Measurements from ENCODE around the gene ULBP1. TPM values are rescaled to one million over a fixed set of nuclear protein-coding genes. Genes with fewer than 3 reads are reported as not detected.
"Not testable (repeated sequence)": the region's sequence is repeated elsewhere in the genome, so short reads cannot be mapped to it uniquely, and the experiment has no call there.

Gene ULBP1
- total RNA-seq, 1 donor from 2014 or later: 0.48 TPM

DNA sequence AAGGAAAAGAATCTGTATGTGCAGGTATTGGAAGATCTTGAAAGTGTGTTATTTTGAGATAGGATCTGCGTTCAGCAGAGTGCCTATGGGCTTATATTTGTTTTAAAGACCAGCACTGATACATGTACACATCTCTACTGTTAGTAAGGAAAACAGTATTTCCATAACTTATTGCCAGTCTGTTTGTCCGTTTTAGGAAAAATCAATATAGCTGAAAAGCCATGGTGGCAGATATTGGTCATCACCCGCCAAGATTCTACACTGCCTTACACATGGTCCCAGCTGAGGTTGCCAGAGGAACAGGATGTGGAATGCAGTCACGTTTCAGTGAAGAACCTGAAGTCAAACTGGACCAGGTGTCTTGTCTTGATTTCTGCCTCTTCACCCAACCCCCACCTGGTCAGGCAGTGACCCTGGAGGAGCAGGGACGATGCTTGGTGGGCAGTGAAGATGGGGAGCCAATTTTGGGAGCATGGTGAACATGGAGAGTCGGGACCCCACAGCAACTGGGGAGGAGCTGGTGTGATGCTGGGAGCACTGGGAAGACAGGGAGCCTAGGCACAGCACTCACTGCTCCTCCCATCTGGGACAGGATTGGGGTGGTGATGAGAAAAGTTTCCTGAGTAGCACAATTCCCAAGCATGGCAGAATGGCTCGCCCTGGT, 8.0 kb upstream of the ULBP1 start:
- not testable (repeated sequence) for H3K9me3 Mint-ChIP-seq; H3K4me1 Mint-ChIP-seq (ENCODE audit: unreplicated experiment); H3K4me3 Mint-ChIP-seq; H3K36me3 Mint-ChIP-seq; H3K27ac Mint-ChIP-seq
- peaks cover 88% of the 10 kb centered on the region for H3K27me3 Mint-ChIP-seq
- peak; percentile 45 for DNase-seq (ENCODE audit: extremely low spot score, unreplicated experiment)

DNA sequence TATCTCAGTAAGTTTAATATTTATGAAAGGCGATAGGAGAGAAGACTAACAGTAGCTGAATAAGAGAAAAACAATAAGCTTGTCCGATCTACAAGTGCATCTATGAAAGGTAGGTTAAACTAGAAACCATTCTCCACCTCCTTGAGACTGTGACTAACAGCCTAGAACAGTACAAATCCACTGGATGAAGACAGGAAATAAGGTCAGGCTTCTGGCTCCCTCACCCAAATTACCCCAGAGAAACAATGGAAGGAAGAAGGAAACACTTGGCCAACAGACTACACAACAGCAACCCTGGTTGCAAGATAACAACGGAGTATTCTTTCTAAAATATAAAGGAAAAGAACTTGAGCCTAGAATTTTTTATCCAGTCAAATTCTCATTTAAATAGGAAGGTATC, 5.6 kb upstream of the ULBP1 start:
- not testable (repeated sequence) for H3K36me3 Mint-ChIP-seq; H3K4me3 Mint-ChIP-seq; H3K4me1 Mint-ChIP-seq (ENCODE audit: unreplicated experiment); DNase-seq (ENCODE audit: extremely low spot score, unreplicated experiment); H3K27ac Mint-ChIP-seq; H3K9me3 Mint-ChIP-seq
- H3K27me3 Mint-ChIP-seq: peaks cover 88% of the 10 kb centered on the region

DNA sequence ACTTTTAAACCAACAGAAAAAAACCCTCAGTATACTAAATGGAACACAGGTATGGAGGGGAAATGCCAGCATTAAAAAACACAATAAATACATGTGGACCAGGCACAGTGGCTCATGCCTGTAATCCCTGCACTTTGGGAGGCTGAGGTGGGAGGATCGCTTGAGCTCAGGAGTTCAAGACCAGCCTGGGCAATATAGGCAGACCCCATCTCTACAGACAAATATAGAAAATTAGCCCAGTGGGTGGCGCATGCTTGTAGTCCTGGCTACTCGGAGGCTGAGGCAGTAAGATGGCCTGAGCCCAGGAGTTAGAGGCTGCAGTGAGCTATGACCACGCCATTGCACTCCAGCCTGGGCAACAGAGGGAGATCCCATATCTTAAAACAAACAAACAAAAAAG, 3.9 kb upstream of the ULBP1 start:
- H3K4me3 Mint-ChIP-seq; DNase-seq (ENCODE audit: extremely low spot score, unreplicated experiment); H3K36me3 Mint-ChIP-seq; H3K9me3 Mint-ChIP-seq; H3K4me1 Mint-ChIP-seq (ENCODE audit: unreplicated experiment); H3K27ac Mint-ChIP-seq: not testable (repeated sequence)
- H3K27me3 Mint-ChIP-seq: peaks cover 96% of the 10 kb centered on the region

DNA sequence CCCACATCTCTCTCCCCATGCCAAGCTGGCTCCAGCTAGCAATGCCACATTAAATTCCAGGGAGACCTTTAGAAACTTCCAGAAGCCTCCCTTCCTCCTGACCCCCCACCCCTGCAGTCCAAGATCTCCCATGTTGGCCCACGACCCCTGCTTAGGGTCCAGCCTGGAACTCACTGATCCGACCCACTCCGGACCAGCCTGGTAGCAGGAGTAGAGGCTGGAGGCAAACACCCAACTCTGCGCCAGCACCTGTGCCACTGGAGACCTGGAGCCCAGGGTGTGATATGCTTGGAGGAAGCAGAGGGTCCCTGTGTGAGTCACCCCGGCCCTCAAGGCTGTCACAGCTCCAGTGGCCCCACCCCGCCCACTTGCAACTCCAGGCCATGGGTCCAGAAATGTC, 3.3 kb upstream of the ULBP1 start:
- H3K4me3 Mint-ChIP-seq: no peak overlapping the region
- no peak overlapping the region for H3K27ac Mint-ChIP-seq

DNA sequence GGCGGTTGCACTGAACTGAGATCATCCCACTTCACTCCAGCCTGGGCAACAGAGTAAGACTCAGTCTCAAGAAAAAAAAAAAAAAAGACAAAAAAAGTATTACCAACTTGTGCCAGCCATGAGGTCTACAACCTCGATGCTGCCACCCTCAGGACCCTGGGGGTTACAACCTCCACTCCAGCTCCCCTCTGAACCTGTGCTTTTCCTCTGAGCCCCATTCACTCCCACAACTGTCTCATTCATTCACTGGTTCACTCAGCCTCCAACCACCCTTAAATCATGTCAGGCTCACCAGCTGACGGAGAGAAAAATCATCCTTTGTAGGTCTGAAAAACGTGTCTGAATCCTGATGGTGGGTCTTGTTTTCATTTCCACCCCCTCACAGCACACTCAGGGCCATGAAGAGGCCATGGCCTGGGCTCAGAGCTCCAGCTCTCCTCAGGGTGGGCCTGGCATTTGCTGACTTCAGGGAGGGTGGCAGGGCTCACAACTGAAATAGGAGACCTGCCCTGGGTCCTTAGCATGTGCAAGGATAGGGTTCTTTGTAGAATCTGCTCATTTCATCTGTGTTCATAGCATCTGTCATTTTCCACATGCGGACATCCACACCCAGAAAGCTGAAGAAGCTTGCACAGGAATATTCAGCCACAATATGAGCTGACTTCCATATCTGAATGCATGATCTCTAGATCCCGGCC, 1.9 kb upstream of the ULBP1 start:
- Mint-ChIP-seq H3K27me3 (peaks cover 97% of the 10 kb centered on the region), H3K9me3 (no peaks in the 10 kb centered on the region), H3K4me1 (ENCODE audit: unreplicated experiment) (peaks cover 16% of the 10 kb centered on the region), H3K27ac (no peak overlapping the region), H3K36me3 (no peaks in the 10 kb centered on the region), H3K4me3 (no peak overlapping the region)
- TF ChIP-seq, protein P1, sequence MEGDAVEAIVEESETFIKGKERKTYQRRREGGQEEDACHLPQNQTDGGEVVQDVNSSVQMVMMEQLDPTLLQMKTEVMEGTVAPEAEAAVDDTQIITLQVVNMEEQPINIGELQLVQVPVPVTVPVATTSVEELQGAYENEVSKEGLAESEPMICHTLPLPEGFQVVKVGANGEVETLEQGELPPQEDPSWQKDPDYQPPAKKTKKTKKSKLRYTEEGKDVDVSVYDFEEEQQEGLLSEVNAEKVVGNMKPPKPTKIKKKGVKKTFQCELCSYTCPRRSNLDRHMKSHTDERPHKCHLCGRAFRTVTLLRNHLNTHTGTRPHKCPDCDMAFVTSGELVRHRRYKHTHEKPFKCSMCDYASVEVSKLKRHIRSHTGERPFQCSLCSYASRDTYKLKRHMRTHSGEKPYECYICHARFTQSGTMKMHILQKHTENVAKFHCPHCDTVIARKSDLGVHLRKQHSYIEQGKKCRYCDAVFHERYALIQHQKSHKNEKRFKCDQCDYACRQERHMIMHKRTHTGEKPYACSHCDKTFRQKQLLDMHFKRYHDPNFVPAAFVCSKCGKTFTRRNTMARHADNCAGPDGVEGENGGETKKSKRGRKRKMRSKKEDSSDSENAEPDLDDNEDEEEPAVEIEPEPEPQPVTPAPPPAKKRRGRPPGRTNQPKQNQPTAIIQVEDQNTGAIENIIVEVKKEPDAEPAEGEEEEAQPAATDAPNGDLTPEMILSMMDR (conservative IDR thresholded peaks at IDR 0.05): peak; percentile 50
- DNase-seq (ENCODE audit: extremely low spot score, unreplicated experiment): peak; percentile 24

More for the DNA sequence above, 3.3 kb upstream of the ULBP1 start:
- H3K9me3 Mint-ChIP-seq: no peaks in the 10 kb centered on the region
- TF ChIP-seq, protein P1 (conservative IDR thresholded peaks at IDR 0.05): no peak
- DNase-seq (ENCODE audit: extremely low spot score, unreplicated experiment): no peak
- peaks cover 96% of the 10 kb centered on the region for H3K27me3 Mint-ChIP-seq
- peaks cover 14% of the 10 kb centered on the region for H3K4me1 Mint-ChIP-seq (ENCODE audit: unreplicated experiment)
- no peaks in the 10 kb centered on the region for H3K36me3 Mint-ChIP-seq

DNA sequence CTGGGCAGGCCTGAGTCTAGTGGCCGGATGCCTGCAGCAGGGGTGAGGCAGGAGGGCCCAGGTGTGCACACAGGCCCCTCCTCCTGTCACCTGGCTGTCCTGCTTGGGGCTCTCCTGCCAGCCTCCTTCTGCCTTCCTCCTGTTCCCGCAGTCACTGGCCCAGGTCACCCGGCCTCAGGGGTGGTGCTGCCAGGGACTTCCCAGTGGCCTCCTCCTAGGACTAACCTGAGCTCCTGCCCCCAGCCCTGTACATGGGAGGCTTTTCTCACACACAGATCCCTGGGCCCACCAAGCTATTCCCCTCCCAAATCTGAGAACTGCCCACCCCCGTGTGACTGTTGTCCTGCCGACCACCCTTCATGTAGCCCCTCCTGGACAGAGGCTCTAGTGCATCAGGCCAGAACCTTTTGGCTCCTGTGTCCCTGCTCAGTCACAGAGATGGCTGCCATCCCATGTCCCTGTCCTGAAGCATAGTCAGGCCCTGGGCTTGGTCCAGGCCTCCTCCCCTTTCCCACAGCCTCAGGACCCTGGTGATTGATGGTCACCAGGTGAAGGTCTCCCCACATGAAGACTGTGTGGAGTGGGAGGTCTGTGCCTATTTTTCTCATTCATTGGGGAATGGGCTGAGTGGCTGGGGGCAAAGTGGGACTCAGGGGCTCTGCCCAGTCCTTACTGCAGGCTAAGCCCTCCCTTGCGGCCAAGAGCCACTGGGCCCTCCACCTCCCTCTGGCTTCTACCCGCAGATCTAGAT, 1.1 kb upstream of the ULBP1 start:
- peaks cover 97% of the 10 kb centered on the region for H3K27me3 Mint-ChIP-seq
- H3K36me3 Mint-ChIP-seq: no peaks in the 10 kb centered on the region
- H3K27ac Mint-ChIP-seq: peak overlapping the region; percentile 98
- H3K4me3 Mint-ChIP-seq: peak overlapping the region; percentile 95
- no peaks in the 10 kb centered on the region for H3K9me3 Mint-ChIP-seq
- H3K4me1 Mint-ChIP-seq (ENCODE audit: unreplicated experiment): peaks cover 16% of the 10 kb centered on the region
- TF ChIP-seq, protein P1 (conservative IDR thresholded peaks at IDR 0.05): no peak
- DNase-seq (ENCODE audit: extremely low spot score, unreplicated experiment): peak; percentile 57

DNA sequence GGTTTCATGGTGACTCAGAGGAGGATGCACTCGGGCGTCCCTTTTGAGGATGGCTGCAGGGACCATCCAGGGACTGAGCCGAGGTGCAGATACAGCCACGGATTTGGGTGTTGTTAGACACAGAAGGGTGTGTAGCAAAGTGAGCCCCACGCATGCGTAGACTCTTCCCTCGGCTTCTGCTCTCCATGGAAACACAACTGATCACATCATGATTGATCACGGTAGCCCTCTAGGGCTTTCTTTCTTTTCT, 606 bp upstream of the ULBP1 start:
- H3K27me3 Mint-ChIP-seq: peaks cover 97% of the 10 kb centered on the region
- peak; percentile 57 for DNase-seq (ENCODE audit: extremely low spot score, unreplicated experiment)
- no peaks in the 10 kb centered on the region for H3K36me3 Mint-ChIP-seq
- H3K27ac Mint-ChIP-seq: peak overlapping the region; percentile 98
- TF ChIP-seq, protein P1 (conservative IDR thresholded peaks at IDR 0.05): no peak
- peaks cover 16% of the 10 kb centered on the region for H3K4me1 Mint-ChIP-seq (ENCODE audit: unreplicated experiment)
- peak overlapping the region; percentile 95 for H3K4me3 Mint-ChIP-seq
- no peaks in the 10 kb centered on the region for H3K9me3 Mint-ChIP-seq
